Small intestine (tissue), 7 donors: ENCODE data around the gene NPAS1. TPM values are rescaled to one million over a fixed set of nuclear protein-coding genes. Genes with fewer than 3 reads are reported as not detected.

Experiments
- DNase-seq, 2 donors: peaks; one replicate each; pipeline versions ENCODE4 v3.0.0 to v3.0.0-alpha.2; 2013
- FAIRE-seq: peaks from 2 replicates; lab custom pipeline; 2012; peaks lifted over from hg19 to GRCh38; lab: Jason Lieb, UNC
- H3K27ac ChIP-seq, 3 donors: one replicate each; pipeline ENCODE4 v1.5.1; 2013; ENCODE audit warnings: low read length in 2 of 3, mild to moderate bottlenecking in 2 of 3, control low read depth in 1 of 3, inconsistent platforms in 1 of 3, low read depth in 1 of 3, moderate library complexity in 1 of 3
- H3K27me3 ChIP-seq, 3 donors: one replicate each; pipeline ENCODE4 v1.6.1; 2013; ENCODE audit warnings: low read length in 3 of 3, inconsistent platforms in 1 of 3; ENCODE audit not compliant: control insufficient read depth in 3 of 3, insufficient read depth in 3 of 3
- H3K36me3 ChIP-seq, 3 donors: one replicate each; pipeline ENCODE4 v1.6.1; 2013; ENCODE audit warnings: low read length in 3 of 3, inconsistent platforms in 1 of 3, low read depth in 1 of 3, mild to moderate bottlenecking in 1 of 3, moderate library complexity in 1 of 3; ENCODE audit not compliant: control insufficient read depth in 3 of 3, insufficient read depth in 2 of 3
- H3K4me1 ChIP-seq, 3 donors: one replicate each; pipeline ENCODE4 v1.6.1; 2013; ENCODE audit warnings: low read length in 2 of 3, inconsistent platforms in 1 of 3, low read depth in 1 of 3, mild to moderate bottlenecking in 1 of 3, moderate library complexity in 1 of 3; ENCODE audit not compliant: control insufficient read depth in 3 of 3, insufficient read depth in 2 of 3
- H3K4me3 ChIP-seq, 3 donors: one replicate each; pipeline ENCODE4 v1.5.1; 2013; ENCODE audit warnings: low read length in 3 of 3, control low read depth in 1 of 3, inconsistent platforms in 1 of 3, low read depth in 1 of 3, mild to moderate bottlenecking in 1 of 3, moderate library complexity in 1 of 3
- H3K9me3 ChIP-seq, 2 donors: one replicate each; pipeline ENCODE4 v1.6.1; 2013; ENCODE audit warnings: low read depth in 1 of 2, low read length in 1 of 2; ENCODE audit not compliant: control insufficient read depth in 2 of 2, insufficient read depth in 1 of 2
- WGBS, 3 donors: extraction: QIAGEN DNeasy Blood & Tissue Kit; methylation state at CpG; one replicate each; pipeline ENCODE4 v1.1.7; 2013; 5-methylcytosine and 5-hydroxymethylcytosine counted together
- polyA plus RNA-seq, 4 donors: library from polyadenylated mRNA; stranded (reverse) in 3 of 4; unstranded in 1 of 4; fragments of 200-250 nt in 3 of 4; fragments of 120-200 nt in 1 of 4; gene quantifications; one replicate each; pipeline versions ENCODE4 v1.2.1 to v1.2.3, GENCODE V29; 2013
- donor health status: healthy with polysubstance abuse.
- donor health status: control.
- donor health status: control.
- donor health status: Bipolar disorder and iron deficiency.
- donor health status: healthy.

The NPAS1 gene
- polyA plus RNA-seq, 4 donors: 0.24 to 0.44 TPM; not detected in 2

DNA sequence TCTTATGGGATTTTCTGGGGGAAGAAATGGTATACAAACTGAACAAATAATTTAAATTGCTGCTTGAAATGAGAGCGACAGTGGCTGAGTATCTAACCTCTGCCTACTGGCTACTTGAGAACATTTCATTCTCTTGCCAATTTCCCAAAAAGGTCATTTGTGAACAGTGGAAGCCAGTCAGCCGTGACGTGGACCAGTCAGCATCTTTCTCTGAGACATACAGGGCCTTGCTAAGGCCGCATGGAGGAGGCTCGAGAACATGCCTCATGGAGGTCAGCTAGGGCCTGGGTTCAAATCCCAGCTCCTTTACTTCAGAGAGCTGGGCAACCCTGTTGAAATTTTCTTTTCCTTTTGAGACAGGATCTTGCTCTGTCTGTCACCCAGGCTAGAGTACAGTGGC lies 73.6 kb downstream of the NPAS1 start:
- WGBS, 3 donors: 76 to 91% (median 81%) methylated on average over 5 of the region's 5 CpGs
- H3K9me3 ChIP-seq: no peaks in the 10 kb centered on the region
- H3K27ac ChIP-seq: peak overlapping the region; percentile 12 to 99 (median 98)
- FAIRE-seq (no peak), DNase-seq (no peak)
- H3K4me1 ChIP-seq: peaks cover 11 to 69% (median 24%) of the 10 kb centered on the region in 3 donors
- H3K36me3 ChIP-seq: peaks cover 2 to 92% (median 3%) of the 10 kb centered on the region in 3 donors
- no peaks in the 10 kb centered on the region for H3K27me3 ChIP-seq
- no peak overlapping the region for H3K4me3 ChIP-seq

DNA sequence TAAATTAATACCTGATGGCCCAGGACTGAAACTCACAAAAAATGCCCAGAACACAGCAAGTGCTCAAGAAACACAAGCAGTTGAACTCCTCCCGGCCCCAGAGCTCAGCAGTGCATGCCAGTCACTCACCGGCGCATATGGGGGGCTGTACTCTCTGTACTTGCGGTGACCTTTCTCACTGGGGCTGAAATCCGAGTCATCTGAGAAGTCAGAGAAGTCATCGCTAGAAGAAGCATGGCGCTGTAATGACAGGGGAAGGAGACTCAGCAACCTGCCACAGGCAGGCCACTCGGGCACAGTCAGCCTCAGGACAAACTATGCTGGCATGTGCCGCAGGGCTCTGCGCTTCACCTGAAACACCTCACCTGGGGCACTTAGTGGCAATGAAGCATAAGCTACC lies 74.2 kb downstream of the NPAS1 start:
- Histone ChIP-seq H3K36me3 (peaks cover 2 to 91% (median 3%) of the 10 kb centered on the region in 3 donors), H3K9me3 (no peaks in the 10 kb centered on the region), H3K4me3 (no peak overlapping the region), H3K27ac (peak overlapping the region; percentile 98 to 99 (median 98)), H3K4me1 (peaks cover 11 to 70% (median 24%) of the 10 kb centered on the region in 3 donors), H3K27me3 (no peaks in the 10 kb centered on the region)
- DNase-seq (no peak), FAIRE-seq (no peak)
- 78 to 82% (median 80%) methylated on average over 10 of the region's 10 CpGs for WGBS, 3 donors

DNA sequence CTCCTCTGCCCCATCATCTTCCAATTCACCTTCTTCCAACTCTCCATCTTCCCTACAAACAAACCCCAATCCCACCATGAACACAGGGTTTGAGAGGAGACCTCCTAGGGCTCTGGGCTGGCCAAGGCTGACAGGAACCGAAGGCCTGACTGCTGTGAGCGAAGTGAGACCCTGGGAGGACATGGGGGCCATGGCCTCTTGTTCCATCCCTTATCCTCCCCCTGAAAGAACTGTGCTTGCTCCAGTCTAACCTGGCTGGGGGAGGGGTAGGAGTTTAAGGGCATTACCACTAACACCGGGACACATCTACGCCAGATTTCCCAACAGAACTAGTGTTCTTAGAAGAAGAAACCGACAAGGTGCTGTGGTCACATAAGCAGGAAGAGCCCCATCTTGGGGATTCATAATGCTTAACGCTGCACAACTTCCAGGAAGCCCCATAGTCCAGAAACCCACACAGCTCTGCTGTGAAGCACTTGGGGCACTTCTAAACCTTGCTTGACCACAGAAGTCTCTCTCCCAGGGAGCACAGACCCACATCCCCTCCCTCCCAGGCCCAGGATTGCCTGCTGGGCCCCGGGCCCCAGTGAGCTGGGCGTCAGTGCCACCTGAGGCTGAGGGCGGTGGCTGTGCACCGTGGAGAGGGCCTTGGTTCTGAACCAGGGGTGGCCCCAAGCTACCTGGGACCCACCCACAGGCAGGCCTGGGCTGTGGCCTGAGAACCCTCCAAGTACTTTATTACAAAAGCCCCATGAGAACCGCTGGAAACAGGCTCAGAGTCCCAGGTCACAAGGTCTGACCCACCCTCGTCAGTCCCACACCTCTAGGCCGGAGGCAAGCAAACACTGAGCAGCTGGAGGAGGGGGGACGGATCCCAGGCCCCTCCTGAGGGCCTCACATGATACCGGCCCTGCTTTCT lies 75.2 kb downstream of the NPAS1 start:
- DNase-seq (peak; percentile 68 to 93), FAIRE-seq (no peak)
- WGBS, 3 donors: 30 to 49% (median 31%) methylated on average over 15 of the region's 15 CpGs
- Histone ChIP-seq H3K9me3 (no peaks in the 10 kb centered on the region), H3K27ac (peak overlapping the region; percentile 98 to 99 (median 98)), H3K27me3 (no peaks in the 10 kb centered on the region), H3K4me3 (no peak overlapping the region), H3K4me1 (peaks cover 11 to 71% (median 24%) of the 10 kb centered on the region in 3 donors), H3K36me3 (peaks cover 2 to 81% (median 3%) of the 10 kb centered on the region in 3 donors)

Other genes with a start within 250 kb of the NPAS1 start
- gene SLC1A5, start 231.2 kb upstream of the NPAS1 start, polyA plus RNA-seq: 100 to 1,000 TPM in 2 of 4 donors, 1 to 10 TPM in 2; 1.6 to 159 (median 68.0) TPM
- gene AP2S1, start 169.0 kb upstream of the NPAS1 start, polyA plus RNA-seq: 100 to 1,000 TPM in 3 of 4 donors, 10 to 100 TPM in 1; 85.1 to 164 (median 126) TPM
- 10 to 100 TPM; 12.7 to 46.5 (median 19.6) TPM for gene ARHGAP35, start 158.8 kb upstream of the NPAS1 start, polyA plus RNA-seq
- 10 to 100 TPM in 3 of 4 donors, 1 to 10 TPM in 1; 5.1 to 70.3 (median 14.1) TPM for gene TMEM160, start 28.8 kb downstream of the NPAS1 start, polyA plus RNA-seq
- gene ZC3H4, start 93.9 kb downstream of the NPAS1 start, polyA plus RNA-seq: 10 to 100 TPM in 3 of 4 donors, 1 to 10 TPM in 1; 7.3 to 31.6 (median 14.4) TPM
- gene SAE1, start 111.0 kb downstream of the NPAS1 start, polyA plus RNA-seq: 10 to 100 TPM; 28.6 to 77.5 (median 45.1) TPM
- gene BBC3, start 211.4 kb downstream of the NPAS1 start, polyA plus RNA-seq: 1 to 10 TPM; 2.9 to 9.3 (median 4.3) TPM
- gene CCDC9, start 236.7 kb downstream of the NPAS1 start, polyA plus RNA-seq: 10 to 100 TPM; 12.1 to 23.0 (median 22.1) TPM